GM12878 (cell line): Measurements from ENCODE around the gene HOXD3. TPM values are rescaled to one million over a fixed set of nuclear protein-coding genes. Genes with fewer than 3 reads are reported as not detected.

Experiments
- ATAC-seq: fragments of 200-7000 bp; cut with Tn5 transposase; 3 replicates; pipeline ENCODE4 v1.9.1; 2020; ENCODE audit warnings: mild to moderate bottlenecking, moderate library complexity
- BruUV-seq: library from RNA; stranded (reverse); fragments of 400-500 nt; replicated peaks from 2 replicates; lab custom pipeline; 2021; lab: Mats Ljungman, UMichigan
- CTCF ChIA-PET: fragments of 300-600 bp; sonication (Branson Sonifier 250); formaldehyde crosslinking; extraction: SDS; loops from one replicate; lab custom pipeline; 2021; ENCODE audit warnings: inconsistent platforms; lab: Yijun Ruan, JAX
- POLR2A ChIA-PET: fragments of 350-600 bp; formaldehyde crosslinking; extraction: SDS; loops from one replicate; lab custom pipeline; 2021; ENCODE audit warnings: inconsistent platforms; lab: Charles Lee
- RAD21 ChIA-PET: fragments of 300-600 bp; sonication (Branson Sonifier 250); formaldehyde crosslinking; loops from one replicate; lab custom pipeline; 2023; ENCODE audit warnings: antibody characterized with exemption; ENCODE audit not compliant: unreplicated experiment; lab: Charles Lee
- SMC1A ChIA-PET: fragments of 300-600 bp; sonication (Branson Sonifier 250); formaldehyde crosslinking; loops from one replicate; lab custom pipeline; 2023; ENCODE audit not compliant: unreplicated experiment, uncharacterized antibody; lab: Charles Lee
- DNase-seq: peaks from one replicate; pipeline ENCODE4 v3.0.0-alpha.2; 2011; ENCODE audit warnings: low read depth, low spot score
- FAIRE-seq: peaks from 3 replicates; lab custom pipeline; 2011; peaks lifted over from hg19 to GRCh38; lab: Jason Lieb, UNC
- H2AFZ ChIP-seq: 2 replicates; pipeline ENCODE4 v1.6.0; 2011; ENCODE audit warnings: low read depth, low read length, control low read depth; ENCODE audit not compliant: control insufficient read depth
- H3K27ac ChIP-seq: 2 replicates; pipeline ENCODE4 v1.5.1; 2011; ENCODE audit warnings: control low read depth; ENCODE audit not compliant: control insufficient read depth, insufficient read depth
- H3K27me3 ChIP-seq, 2 experiments: replicated peaks in 1 of 2; 2 replicates each; pipeline versions ENCODE4 v1.6.0 to v1.6.1; 2011; ENCODE audit warnings: low read length in 1 of 2; ENCODE audit not compliant: control insufficient read depth in 2 of 2, insufficient read depth in 2 of 2
- H3K36me3 ChIP-seq, 2 experiments: 2 replicates each; pipeline ENCODE4 v1.5.1; 2011; ENCODE audit warnings: low read length in 1 of 2; ENCODE audit not compliant: control insufficient read depth in 2 of 2, insufficient read depth in 2 of 2
- H3K4me1 ChIP-seq: 2 replicates; pipeline ENCODE4 v1.6.1; 2011; ENCODE audit warnings: mild to moderate bottlenecking, low read length, moderate library complexity, mixed read lengths; ENCODE audit not compliant: control insufficient read depth, insufficient read depth
- H3K4me2 ChIP-seq: 2 replicates; pipeline ENCODE4 v1.6.0; 2011; ENCODE audit warnings: control low read depth; ENCODE audit not compliant: control insufficient read depth, insufficient read depth
- H3K4me3 ChIP-seq: fragments of 200-600 bp; sonication (generic); 2 replicates; pipeline ENCODE4 v1.5.1; 2016
- H3K79me2 ChIP-seq: 2 replicates; pipeline ENCODE4 v1.6.0; 2011; ENCODE audit warnings: low read length; ENCODE audit not compliant: control insufficient read depth, insufficient read depth
- H3K9ac ChIP-seq: 2 replicates; pipeline ENCODE4 v1.8.0; 2011; ENCODE audit warnings: low read length, control low read depth, mixed read lengths; ENCODE audit not compliant: control insufficient read depth, insufficient read depth
- H3K9me3 ChIP-seq: replicated peaks from 3 replicates; pipeline ENCODE4 v1.5.1; 2011; ENCODE audit warnings: mild to moderate bottlenecking, low read length; ENCODE audit not compliant: control insufficient read depth, insufficient read depth
- H4K20me1 ChIP-seq: 2 replicates; pipeline ENCODE4 v1.6.0; 2011; ENCODE audit not compliant: control insufficient read depth, insufficient read depth
- CEBPB ChIP-seq, 2 experiments: fragments of 150-350 bp in 1 of 2; IDR thresholded peaks; 2 replicates each; pipeline ENCODE4 v1.6.1; 2012 to 2014; ENCODE audit warnings: low read depth in 2 of 2, low read length in 2 of 2, borderline replicate concordance in 1 of 2, inconsistent platforms in 1 of 2
- CHD4 ChIP-seq: fragments of 200-600 bp; sonication (generic); IDR thresholded peaks from 2 replicates; pipeline ENCODE4 v1.6.1; 2016; ENCODE audit warnings: mild to moderate bottlenecking
- CREM ChIP-seq: IDR thresholded peaks from 2 replicates; pipeline ENCODE4 v1.6.1; 2014; ENCODE audit warnings: antibody characterized with exemption, low read depth
- EZH2 ChIP-seq: IDR thresholded peaks from 2 replicates; pipeline ENCODE4 v1.6.1; 2012; ENCODE audit warnings: low read depth, mild to moderate bottlenecking, control low read depth, inconsistent platforms, low read length, borderline replicate concordance; ENCODE audit not compliant: control insufficient read depth
- HDAC6 ChIP-seq: fragments of 200-600 bp; sonication (generic); IDR thresholded peaks from one replicate; pipeline ENCODE4 v1.8.0; 2017; ENCODE audit warnings: antibody characterized with exemption; ENCODE audit not compliant: unreplicated experiment
- RELA ChIP-seq: fragments of 450-650 bp; IDR thresholded peaks from 2 replicates; pipeline ENCODE4 v1.8.0; 2014; ENCODE audit warnings: borderline replicate concordance; ENCODE audit not compliant: partially characterized antibody
- STAT3 ChIP-seq: IDR thresholded peaks from 2 replicates; pipeline ENCODE4 v1.6.1; 2011; ENCODE audit warnings: low read depth, low read length, improper control_type of control experiment
- ZNF24 ChIP-seq: fragments of 450-650 bp; IDR thresholded peaks from 2 replicates; pipeline ENCODE4 v1.6.1; 2017; ENCODE audit warnings: antibody characterized with exemption, mild to moderate bottlenecking
- ZNF687 ChIP-seq: fragments of 450-650 bp; IDR thresholded peaks from 2 replicates; pipeline ENCODE4 v1.6.1; 2017; ENCODE audit warnings: mild to moderate bottlenecking, moderate library complexity
- in situ Hi-C: fragments of 300-500 bp; cut with MboI; formaldehyde crosslinking; loops from 9 replicates; pipeline ENCODE4 v1.14.3; 2018; ENCODE audit warnings: mixed read lengths
- intact Hi-C: fragments of 100-400 bp; cut with micrococcal nuclease; formaldehyde crosslinking; loops from one replicate; pipeline ENCODE4 v1.14.2; 2022; ENCODE audit not compliant: unreplicated experiment
- polyA plus RNA-seq, 11 experiments: library from polyadenylated mRNA; depleted of rRNA in 4 of 11; unstranded in 6 of 11; stranded (reverse) in 5 of 11; fragments of >200 nt; fragmentation: Nextera tagmentation in 4 of 11; fragmentation: Illumina TruSeq in 1 of 11; extraction: Ambion mirVana in 4 of 11; extraction: Trizol in 1 of 11; gene quantifications; 1 replicate in 1 of 11; 2 replicates in 10 of 11; pipeline versions ENCODE4 v1.2.1 to v1.2.3, GENCODE V29; 2011 to 2016; ENCODE audit warnings: inconsistent platforms in 2 of 11, missing spikeins in 2 of 11, low read depth in 1 of 11
- total RNA-seq, 4 experiments: library from RNA; depleted of rRNA in 3 of 4; stranded (reverse); fragments of >200 nt in 3 of 4; fragmentation: Illumina TruSeq in 1 of 4; extraction: Trizol in 1 of 4; gene quantifications; 2 replicates each; pipeline versions ENCODE4 v1.2.1 to v1.2.3, GENCODE V29; 2013 to 2021

HOXD3 gene
- total and polyA plus RNA-seq, 10 of the 15 experiments (the other 5 are each of a cell fraction or from before 2014, with no cell fraction given), result not detected

GRCh38 chr2:176133389-176133788 lies 23.7 kb upstream of the HOXD3 start:
- POLR2A ChIA-PET, result no interaction called here
- H3K4me3 ChIP-seq, result no peak overlapping the region
- SMC1A ChIA-PET, result interaction anchor here (0.9 to 3.2 kb wide), 4 partner anchors 322 to 1015 kb away, joined by 3 to 13 read pairs (median 4); no protein-coding TSS in a partner anchor
- H3K79me2 ChIP-seq, result no peaks in the 10 kb centered on the region
- H3K9ac ChIP-seq, result no peak overlapping the region
- no peaks in the 10 kb centered on the region; the same call in 1 of the 3 replicates for H3K9me3 ChIP-seq
- CTCF ChIA-PET, result interaction anchor here (1.0 to 3.4 kb wide), 5 partner anchors 322 to 1015 kb away, joined by 3 to 36 read pairs (median 11); no protein-coding TSS in a partner anchor
- H3K36me3 ChIP-seq, result no peaks in the 10 kb centered on the region
- BruUV-seq, result no TSS peak
- H3K27ac ChIP-seq, result no peak overlapping the region
- in situ Hi-C loops, result loop anchor here (25.0 kb wide), 1 partner anchor 1204 kb away; no protein-coding TSS in a partner anchor
- FAIRE-seq, result no peak
- H2AFZ ChIP-seq, result no peak overlapping the region
- RAD21 ChIA-PET, result no interaction called here
- ATAC-seq, result no peak
- no peak for TF ChIP-seq ZNF24
- TF ChIP-seq CHD4, result no peak
- no peak for TF ChIP-seq RELA
- TF ChIP-seq STAT3, result no peak
- no peak for TF ChIP-seq CREM
- no peak for TF ChIP-seq EZH2
- no peak for TF ChIP-seq ZNF687
- no peak for TF ChIP-seq HDAC6
- TF ChIP-seq CEBPB (IDR thresholded peaks at IDR 0.05; ENCODE audit: borderline replicate concordance in 1 of 2, low read depth in 2 of 2, low read length in 2 of 2), result no peak
- H3K27me3 ChIP-seq, result peaks cover 9 to 28% of the 10 kb centered on the region in 2 experiments
- intact Hi-C loops, result no loop called here
- H3K4me1 ChIP-seq, result no peaks in the 10 kb centered on the region
- no peak for DNase-seq
- no peaks in the 10 kb centered on the region for H4K20me1 ChIP-seq
- no peak overlapping the region for H3K4me2 ChIP-seq
